Fibroblast of pulmonary artery (primary cell): ENCODE measurements around the gene HOXD13.

Experiments
- DNase-seq: peaks from one replicate; pipeline ENCODE4 v3.0.0-alpha.2; 2010; ENCODE audit warnings: low read depth
- H3K4me3 ChIP-seq: replicated peaks from 2 replicates; pipeline ENCODE4 v1.5.1; 2011; ENCODE audit warnings: low read depth, mild to moderate bottlenecking, control low read depth, low read length, moderate library complexity
- CTCF ChIP-seq: IDR thresholded peaks from 2 replicates; pipeline ENCODE4 v1.5.1; 2011; ENCODE audit warnings: mild to moderate bottlenecking, control low read depth, low read length, inconsistent platforms; ENCODE audit errors: missing control alignments

HOXD13 gene

DNA sequence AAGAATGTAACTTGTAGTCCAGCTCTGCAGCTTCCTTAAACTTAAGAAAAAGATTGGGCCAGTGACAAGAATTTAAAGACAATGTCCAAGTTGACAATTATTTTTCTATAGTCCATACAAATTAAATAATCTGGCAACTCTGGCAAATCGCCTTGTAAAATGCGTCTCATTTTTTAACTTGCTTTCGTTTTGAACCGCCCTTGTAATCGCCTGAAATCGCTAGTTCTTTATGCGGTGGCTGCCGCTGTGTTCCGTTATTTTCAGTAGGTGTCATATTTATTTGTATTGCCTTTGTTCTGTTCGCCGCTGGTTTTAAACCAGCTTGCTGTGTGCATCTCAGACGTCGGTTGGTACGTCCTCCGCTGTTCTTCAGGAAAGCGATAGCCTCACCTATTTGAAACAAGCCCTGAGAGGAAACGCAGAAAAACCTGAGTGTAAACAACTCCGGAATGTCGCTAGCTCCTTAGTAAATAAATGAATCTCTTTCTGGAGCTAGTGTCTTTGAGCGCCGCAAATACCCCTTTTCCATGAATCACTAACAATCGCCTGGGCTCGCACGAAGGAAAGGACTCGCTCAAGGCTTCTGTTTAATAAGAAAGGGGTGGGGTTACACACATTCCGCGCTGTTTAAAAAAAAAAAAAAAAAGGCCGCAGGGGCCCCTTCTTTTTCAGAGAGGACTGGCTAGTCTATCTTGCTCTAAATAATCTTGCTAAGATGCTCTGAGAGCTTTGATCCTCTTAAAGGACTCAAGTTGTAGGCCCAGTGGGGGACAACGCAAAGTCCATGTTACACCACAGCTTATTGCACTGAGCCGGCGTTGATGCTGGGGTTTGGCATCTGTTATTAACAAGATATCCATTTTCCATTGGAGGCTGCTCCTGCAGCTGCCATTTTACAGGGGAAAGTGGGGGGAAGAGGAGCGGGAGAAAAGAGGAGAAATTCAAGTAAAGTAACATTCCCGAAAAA is 40.0 kb downstream of the HOXD13 start:
- no peak for DNase-seq
- no peak for TF ChIP-seq CTCF
- H3K4me3 ChIP-seq, result no peak overlapping the region

GRCh38 chr2:176133389-176133788 is 40.9 kb downstream of the HOXD13 start:
- TF ChIP-seq CTCF, result no peak
- DNase-seq, result no peak
- H3K4me3 ChIP-seq, result no peak overlapping the region

DNA sequence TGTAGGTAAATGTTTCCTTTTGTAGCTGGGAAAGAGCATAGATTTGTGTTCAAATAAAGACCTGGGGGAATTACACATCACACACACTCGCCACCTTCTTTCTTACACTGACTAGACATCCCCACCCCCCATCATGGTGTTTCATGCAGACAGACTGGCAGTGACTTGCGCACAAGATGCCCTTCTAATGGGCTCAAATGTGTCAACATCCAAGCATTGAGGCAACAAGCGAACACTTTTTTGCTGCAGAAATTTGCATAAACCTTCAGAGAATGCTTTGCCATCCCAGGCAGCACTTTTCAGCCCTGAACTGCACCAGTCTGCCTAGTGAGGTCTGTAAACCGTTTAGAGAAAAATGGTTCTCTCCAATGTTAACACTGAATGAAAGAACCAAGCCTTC is 41.5 kb downstream of the HOXD13 start:
- no peak for DNase-seq
- TF ChIP-seq CTCF, result no peak
- H3K4me3 ChIP-seq, result no peak overlapping the region

GRCh38 chr2:176135035-176135440 is 42.5 kb downstream of the HOXD13 start:
- DNase-seq, result no peak
- TF ChIP-seq CTCF, result no peak
- H3K4me3 ChIP-seq, result no peak overlapping the region

- TF ChIP-seq CTCF, result no peak
- DNase-seq, result no peak
- peak overlapping the region; percentile 28 for H3K4me3 ChIP-seq
Observed at GRCh38 chr2:176136374-176137251, 44.1 kb downstream of the HOXD13 start.

GRCh38 chr2:176137252-176137580 is 44.7 kb downstream of the HOXD13 start:
- no peak for TF ChIP-seq CTCF
- DNase-seq, result no peak
- no peak overlapping the region for H3K4me3 ChIP-seq
